SU-DHL-6 (cell line): Measurements from ENCODE around the gene LRRC19.
A peak's percentile ranks its signal among the peaks of the same experiment; 100 is the strongest.

Experiments
- H2AFZ ChIP-seq: fragments of 200-600 bp; sonication (generic); 2 replicates; pipeline ENCODE4 v1.6.1; 2014; ENCODE audit warnings: low read depth, mild to moderate bottlenecking, moderate library complexity, mixed read lengths, antibody characterized with exemption, low read length; ENCODE audit not compliant: severe bottlenecking
- H3F3A ChIP-seq: fragments of 200-600 bp; shearing (Covaris generic); 2 replicates; pipeline ENCODE4 v1.6.0; 2016; ENCODE audit warnings: antibody characterized with exemption, mild to moderate bottlenecking; ENCODE audit not compliant: insufficient read depth
- H3K27ac ChIP-seq: fragments of 200-600 bp; sonication (generic); 2 replicates; pipeline ENCODE4 v1.5.1; 2016; ENCODE audit warnings: low read depth, mild to moderate bottlenecking, low read length, moderate library complexity, mixed read lengths
- H3K27me3 ChIP-seq: fragments of 200-600 bp; sonication (generic), shearing (Covaris generic); 2 replicates; pipeline ENCODE4 v1.6.0; 2014; ENCODE audit warnings: mild to moderate bottlenecking, low read length
- H3K36me3 ChIP-seq: fragments of 200-600 bp; sonication (generic); 2 replicates; pipeline ENCODE4 v1.6.1; 2014; ENCODE audit warnings: mild to moderate bottlenecking, low read length, mixed read lengths
- H3K4me2 ChIP-seq: fragments of 300-600, 200-600 bp; shearing (Covaris generic), sonication (generic); 2 replicates; pipeline ENCODE4 v1.6.0; 2014; ENCODE audit warnings: low read length, low read depth, mild to moderate bottlenecking; ENCODE audit not compliant: poor library complexity, severe bottlenecking
- H3K4me3 ChIP-seq: fragments of 200-600 bp; sonication (generic); 2 replicates; pipeline ENCODE4 v1.5.1; 2014; ENCODE audit warnings: antibody characterized with exemption, low read length, mild to moderate bottlenecking, mixed read lengths; ENCODE audit not compliant: insufficient read depth, poor library complexity, severe bottlenecking
- H3K79me2 ChIP-seq: fragments of 200-600 bp; sonication (generic); 2 replicates; pipeline ENCODE4 v1.6.1; 2014; ENCODE audit warnings: mild to moderate bottlenecking, low read length, moderate library complexity; ENCODE audit not compliant: insufficient read depth
- H3K9ac ChIP-seq: fragments of 200-600 bp; sonication (generic); 2 replicates; pipeline ENCODE4 v1.7.0; 2014; ENCODE audit warnings: mild to moderate bottlenecking, low read length
- H3K9me2 ChIP-seq: fragments of 200-600 bp; sonication (generic); replicated peaks from 2 replicates; pipeline ENCODE4 v1.6.1; 2014; ENCODE audit warnings: low read length; ENCODE audit not compliant: insufficient read depth
- H3K9me3 ChIP-seq: fragments of 200-600 bp; sonication (generic); 2 replicates; pipeline ENCODE4 v1.6.1; 2014; ENCODE audit warnings: low read length, mixed read lengths; ENCODE audit not compliant: insufficient read depth
- H4K20me1 ChIP-seq: fragments of 200-600 bp; sonication (generic); 2 replicates; pipeline ENCODE4 v1.6.1; 2014; ENCODE audit warnings: low read depth, mild to moderate bottlenecking, antibody characterized with exemption, low read length, moderate library complexity, mixed read lengths
- EZH2phosphoT487 ChIP-seq: fragments of 200-600 bp; sonication (generic), shearing (Covaris generic); conservative IDR thresholded peaks from 2 replicates; pipeline ENCODE4 v1.6.1; 2018; ENCODE audit warnings: mild to moderate bottlenecking, antibody characterized with exemption, low read length, moderate library complexity, mixed read lengths
- TF ChIP-seq, protein P1 (sequence below): fragments of 200-600 bp; sonication (generic); IDR thresholded peaks from one replicate; pipeline ENCODE4 v1.5.1; 2017; ENCODE audit warnings: antibody characterized with exemption, mild to moderate bottlenecking, low read length, moderate library complexity; ENCODE audit not compliant: insufficient read depth, poor library complexity, severe bottlenecking

The LRRC19 gene

DNA sequence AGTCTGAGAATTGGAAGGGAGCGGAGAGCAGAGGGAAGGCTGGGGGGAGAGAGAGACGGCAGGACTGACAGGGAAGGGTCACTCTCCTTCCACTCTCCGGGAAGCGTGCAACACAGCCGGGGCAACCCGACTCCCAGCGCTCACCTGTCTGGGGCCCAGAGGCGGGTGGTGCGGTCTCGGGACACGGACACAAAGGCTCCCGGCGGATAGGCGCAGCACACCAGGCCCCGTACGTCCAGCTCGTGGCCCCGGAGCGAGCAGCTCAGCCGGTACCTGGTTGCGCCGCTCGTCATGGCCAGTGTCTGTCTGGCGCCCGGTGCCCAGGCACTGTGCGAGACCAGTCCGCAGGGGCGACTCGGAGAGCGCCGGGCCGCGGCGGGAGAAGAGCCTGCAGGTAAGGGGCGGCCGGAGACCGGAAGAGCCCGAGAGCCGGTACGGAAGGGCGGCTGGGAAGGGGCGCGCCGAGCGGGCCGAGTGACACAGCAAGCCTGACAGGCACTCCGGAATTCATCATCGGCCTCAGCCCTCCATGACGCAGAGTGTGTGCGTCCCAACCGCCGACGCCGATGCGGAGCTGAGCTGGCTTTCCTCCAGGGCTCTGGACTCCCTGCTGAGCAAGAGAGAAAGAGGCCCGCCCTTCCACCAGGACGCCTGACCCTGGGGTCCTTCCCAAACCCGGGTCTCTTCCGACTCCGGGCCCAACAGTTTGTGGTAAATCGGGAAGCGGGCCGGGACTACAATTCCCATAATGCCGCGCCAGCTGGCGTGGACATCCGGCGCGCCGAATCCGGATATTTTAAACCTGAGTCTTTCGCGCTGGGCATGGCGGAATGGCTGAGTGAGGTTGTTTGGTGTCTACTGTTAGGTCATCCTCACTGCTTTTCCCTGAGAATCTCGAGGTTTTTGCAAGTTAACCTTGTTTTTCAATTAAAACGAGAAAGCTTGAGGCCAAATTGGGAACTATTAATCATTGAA is 58.4 kb downstream of the LRRC19 start, which contains the start of gene PLAA:
Gene PLAA, minus strand, starts transcription at position 490 of the 975 bp plus-strand sequence. Its CDS starts 197 bp downstream, at position 293.
- Histone ChIP-seq H3K36me3 (no peaks in the 10 kb centered on the region), H2AFZ (peak within 1 kb of the TSS; percentile 88), H3K4me2 (peak within 1 kb of the TSS; percentile 70), H3K4me3 (peak within 1 kb of the TSS; percentile 99), H3K27ac (peak within 1 kb of the TSS; percentile 75), H3F3A (no peaks in the 10 kb centered on the region), H3K79me2 (peaks cover 49% of the 10 kb centered on the region), H3K9me3 (no peaks in the 10 kb centered on the region), H3K9me2 (no peaks in the 10 kb centered on the region), H4K20me1 (peaks cover 2% of the 10 kb centered on the region; the same call in 1 of the 2 replicates), H3K9ac (peak within 1 kb of the TSS; percentile 96), H3K27me3 (no peaks in the 10 kb centered on the region)
- no peak for TF ChIP-seq EZH2phosphoT487
- TF ChIP-seq, protein P1, sequence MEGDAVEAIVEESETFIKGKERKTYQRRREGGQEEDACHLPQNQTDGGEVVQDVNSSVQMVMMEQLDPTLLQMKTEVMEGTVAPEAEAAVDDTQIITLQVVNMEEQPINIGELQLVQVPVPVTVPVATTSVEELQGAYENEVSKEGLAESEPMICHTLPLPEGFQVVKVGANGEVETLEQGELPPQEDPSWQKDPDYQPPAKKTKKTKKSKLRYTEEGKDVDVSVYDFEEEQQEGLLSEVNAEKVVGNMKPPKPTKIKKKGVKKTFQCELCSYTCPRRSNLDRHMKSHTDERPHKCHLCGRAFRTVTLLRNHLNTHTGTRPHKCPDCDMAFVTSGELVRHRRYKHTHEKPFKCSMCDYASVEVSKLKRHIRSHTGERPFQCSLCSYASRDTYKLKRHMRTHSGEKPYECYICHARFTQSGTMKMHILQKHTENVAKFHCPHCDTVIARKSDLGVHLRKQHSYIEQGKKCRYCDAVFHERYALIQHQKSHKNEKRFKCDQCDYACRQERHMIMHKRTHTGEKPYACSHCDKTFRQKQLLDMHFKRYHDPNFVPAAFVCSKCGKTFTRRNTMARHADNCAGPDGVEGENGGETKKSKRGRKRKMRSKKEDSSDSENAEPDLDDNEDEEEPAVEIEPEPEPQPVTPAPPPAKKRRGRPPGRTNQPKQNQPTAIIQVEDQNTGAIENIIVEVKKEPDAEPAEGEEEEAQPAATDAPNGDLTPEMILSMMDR, result no peak

DNA sequence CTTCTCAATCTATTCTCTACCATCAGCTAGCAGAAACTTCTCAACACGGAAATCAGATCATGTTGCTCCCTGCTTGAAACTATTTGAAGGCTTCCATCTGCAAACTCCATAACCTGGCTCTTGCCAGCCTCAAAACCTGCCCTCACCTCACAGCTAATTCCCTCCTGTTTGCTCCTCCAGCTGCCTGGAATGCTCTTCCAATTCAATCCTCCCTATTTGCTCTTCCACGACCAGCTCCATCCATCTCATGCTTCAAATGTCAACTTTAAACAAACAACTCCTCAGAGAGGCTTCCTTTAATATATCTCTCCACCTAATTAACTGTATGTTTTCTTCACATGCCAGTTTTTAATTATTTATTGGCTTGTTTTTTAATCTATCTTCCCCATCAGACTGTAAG is 59.9 kb downstream of the LRRC19 start:
- peak overlapping the region; percentile 99 for H3K4me3 ChIP-seq
- H3K27me3 ChIP-seq, result no peaks in the 10 kb centered on the region
- no peak overlapping the region for H3K27ac ChIP-seq
- TF ChIP-seq, protein P1, result no peak
- no peak for TF ChIP-seq EZH2phosphoT487
- H3K79me2 ChIP-seq, result peaks cover 64% of the 10 kb centered on the region
- H3K9me3 ChIP-seq, result no peaks in the 10 kb centered on the region
- H3K9me2 ChIP-seq, result no peaks in the 10 kb centered on the region
- H3K4me2 ChIP-seq, result peak overlapping the region; percentile 70
- no peaks in the 10 kb centered on the region for H3K36me3 ChIP-seq
- no peaks in the 10 kb centered on the region for H3F3A ChIP-seq
- no peak overlapping the region for H2AFZ ChIP-seq
- H3K9ac ChIP-seq, result peak overlapping the region; percentile 96
- peaks cover 11% of the 10 kb centered on the region for H4K20me1 ChIP-seq
